DMS114 treated with DMSO at 0.1 percent for 48 hours (cell line): Measurements from ENCODE around the gene USP3.
A peak's percentile ranks its signal among the peaks of the same experiment; 100 is the strongest.

Experiments used
- DNase-seq: peaks from one replicate; lab custom pipeline; 2025; ENCODE audit not compliant: unreplicated experiment; lab: John Stamatoyannopoulos, UW

Gene USP3

DNA sequence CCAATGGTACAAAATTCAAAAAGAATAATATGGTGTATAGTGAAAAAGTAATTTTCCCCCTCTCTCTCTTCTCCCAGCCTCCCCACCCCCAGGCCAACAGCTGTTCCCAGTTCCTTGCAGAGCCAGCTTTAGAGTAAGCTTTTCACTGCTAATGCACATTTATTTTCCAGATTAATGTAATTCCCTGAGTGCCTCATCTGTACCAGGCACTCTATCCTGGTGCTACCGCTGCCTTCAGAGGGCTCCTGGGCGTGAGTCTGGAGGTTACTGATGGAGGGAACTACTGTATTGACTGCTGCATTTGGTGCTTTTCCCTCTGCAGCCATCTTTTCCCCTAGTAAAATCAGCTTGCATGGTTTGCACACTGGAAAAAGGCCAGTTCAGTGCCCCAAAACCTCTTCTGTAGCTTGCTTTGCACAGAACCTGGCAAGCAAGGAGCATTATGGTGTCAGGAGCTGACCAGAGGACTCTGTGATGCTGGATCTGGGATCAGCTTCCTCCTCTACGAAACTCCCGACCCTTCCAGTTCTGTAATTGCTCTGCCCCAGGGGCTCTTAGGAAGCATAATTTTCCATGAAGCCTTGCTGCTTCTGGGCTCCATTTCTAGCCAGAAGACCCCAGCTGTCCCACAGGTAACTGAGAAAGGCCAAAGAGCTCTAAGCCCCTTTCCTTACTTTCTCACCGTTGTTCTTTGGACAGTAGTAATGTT lies 8.5 kb upstream of the USP3 start:
- no peak for DNase-seq

DNA sequence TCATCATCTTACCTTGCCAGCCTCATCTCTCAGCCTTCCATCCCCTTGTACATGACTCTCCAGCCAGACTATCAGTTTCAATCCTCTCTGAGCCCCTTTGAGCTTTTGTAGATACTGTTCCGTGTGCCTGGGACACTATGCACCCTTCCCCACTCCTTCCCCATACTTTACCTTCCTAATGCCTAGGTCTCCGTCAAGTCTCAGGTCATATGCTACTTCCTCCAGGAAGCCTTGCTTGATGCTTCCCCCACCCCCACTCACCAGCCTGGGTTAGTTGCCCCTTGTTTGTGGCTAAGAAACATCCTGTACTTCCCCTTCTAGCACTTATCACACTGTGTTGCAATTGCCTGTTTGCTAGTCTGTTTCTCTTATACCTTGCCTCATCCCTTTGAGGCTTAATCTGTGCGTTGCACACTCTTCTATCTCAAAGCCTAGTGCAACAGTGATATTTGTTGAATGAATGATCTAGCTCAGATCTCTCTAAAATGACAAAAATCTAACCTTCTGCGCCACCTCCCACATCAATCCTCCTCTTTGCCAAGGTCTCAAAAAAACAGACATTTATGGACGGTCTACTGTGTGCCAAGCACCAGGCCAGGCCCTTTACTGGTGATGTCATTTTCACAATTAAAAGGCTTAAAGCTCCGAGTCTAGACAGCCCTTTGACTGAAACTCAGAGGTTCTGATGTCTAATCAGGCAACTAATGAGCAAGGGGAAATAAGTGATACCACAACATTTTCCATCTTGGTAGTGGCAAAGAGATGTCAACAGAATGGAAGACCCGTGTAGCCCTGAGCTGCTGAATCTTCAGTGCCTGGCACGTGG lies 6.5 kb upstream of the USP3 start:
- DNase-seq: no peak

DNA sequence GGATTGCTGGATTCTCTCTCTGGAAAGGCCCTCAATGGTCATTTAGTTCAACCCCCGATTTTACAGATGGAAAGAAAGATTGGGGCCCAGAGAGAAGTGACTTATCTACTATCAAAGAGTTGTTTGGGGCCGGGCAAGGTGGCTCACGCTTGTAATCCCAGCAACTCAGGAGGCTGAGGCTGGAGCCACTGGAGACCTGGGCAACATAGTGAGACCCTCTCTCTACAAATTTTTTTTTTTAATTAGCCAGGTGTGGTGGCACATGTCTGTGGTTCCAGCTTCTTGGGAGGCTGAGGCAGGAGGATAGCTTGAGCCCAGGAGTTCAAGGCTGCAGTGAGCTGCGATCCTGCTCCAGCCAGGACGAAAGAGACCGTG lies 5.2 kb upstream of the USP3 start:
- no peak for DNase-seq

DNA sequence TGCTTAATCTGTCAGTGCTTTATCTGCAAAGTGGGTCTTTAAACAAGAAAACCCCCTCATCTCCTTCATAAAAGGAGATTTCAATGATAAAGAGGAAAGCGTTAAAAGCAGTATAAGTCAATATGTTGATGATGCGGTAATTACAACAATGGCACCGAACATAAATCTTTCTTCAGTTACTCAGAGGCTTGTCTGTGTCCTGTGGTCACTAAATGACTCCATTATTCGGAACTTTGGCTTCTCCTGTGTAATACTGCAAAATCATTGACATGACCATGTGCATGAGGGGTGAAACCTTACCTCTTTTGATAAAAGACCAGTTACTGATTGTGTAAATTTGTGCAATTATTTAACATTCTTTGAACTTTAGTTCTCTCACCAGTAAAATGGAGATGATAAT lies 4.8 kb upstream of the USP3 start:
- DNase-seq: no peak

GRCh38 chr15:63500265-63501250 lies 3.8 kb upstream of the USP3 start:
- DNase-seq: no peak

- DNase-seq: no peak
Measured at GRCh38 chr15:63501256-63502089, 2.9 kb upstream of the USP3 start.

DNA sequence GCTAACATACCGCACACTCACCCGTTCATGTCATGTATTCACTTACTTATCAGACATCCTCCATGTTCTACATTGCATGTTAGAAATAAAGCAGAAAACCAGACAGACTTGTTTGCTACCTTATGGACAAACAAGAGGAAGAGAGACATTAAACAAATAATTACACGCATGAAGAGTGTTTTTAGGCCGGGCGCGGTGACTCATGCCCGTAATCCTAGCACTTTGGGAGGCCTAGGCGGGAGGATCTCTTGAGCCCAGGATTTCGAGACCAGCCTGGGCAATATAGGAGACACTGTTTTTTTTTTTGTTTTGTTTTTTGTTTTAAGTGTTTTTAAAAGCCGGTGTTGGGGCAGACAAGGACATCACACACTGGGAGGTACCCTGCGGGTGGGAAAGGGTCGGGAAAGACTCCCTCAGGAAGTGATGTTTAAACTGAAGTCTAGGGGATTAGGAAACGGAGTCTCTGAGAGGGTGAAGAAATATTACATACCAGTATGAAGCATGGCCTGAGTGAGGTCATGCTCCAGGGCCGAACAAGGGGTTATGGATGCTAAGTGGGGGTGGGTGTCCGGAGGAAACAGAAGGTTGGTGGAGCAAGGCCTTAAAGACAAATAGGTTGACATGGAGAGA lies 2.1 kb upstream of the USP3 start:
- no peak for DNase-seq

DNA sequence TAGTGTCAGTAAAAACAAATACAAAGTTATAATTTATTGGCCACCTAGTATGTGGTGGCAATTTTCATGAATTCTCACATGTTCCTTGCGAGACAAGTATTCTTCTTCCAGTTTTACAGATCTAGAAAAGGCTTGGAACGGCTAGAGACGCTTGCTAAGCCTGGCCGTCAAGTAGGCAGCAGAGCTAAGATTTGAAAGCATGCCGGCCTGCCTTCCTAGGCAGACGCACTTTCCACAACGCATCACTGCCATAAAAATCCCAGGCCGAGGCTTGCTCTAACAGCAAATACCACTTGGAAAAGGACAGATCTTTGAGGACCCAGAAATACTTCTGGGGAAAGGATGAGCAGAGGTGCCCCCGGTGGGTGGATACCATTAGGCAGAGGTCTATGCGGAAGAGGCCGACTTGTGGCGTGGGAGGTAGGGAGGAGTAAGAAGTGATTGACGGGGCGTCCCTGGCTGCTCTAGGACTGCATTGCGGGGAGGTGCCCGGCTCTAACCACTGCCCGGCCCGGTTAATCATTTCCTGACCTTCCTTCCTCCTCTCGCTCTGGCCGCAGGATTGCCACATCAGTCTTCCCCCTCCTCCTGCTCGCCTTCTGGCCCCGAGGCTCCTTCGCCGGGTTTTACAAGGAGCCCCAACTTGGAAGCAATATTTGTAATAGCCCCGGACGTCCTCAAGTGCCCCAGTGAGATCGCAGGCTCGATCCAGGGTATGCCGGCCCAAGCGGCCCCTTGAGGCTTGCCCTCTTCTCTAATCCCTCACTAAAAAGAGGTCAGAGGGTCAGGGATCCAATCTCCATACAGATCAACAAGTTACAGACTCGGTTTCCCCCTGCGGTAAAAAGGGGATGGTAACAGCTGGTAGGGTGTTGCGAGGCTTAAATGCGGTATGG lies 1.3 kb upstream of the USP3 start:
- no peak for DNase-seq

GRCh38 chr15:63503739-63504246 lies 600 bp upstream of the USP3 start:
- DNase-seq: no peak

DNA sequence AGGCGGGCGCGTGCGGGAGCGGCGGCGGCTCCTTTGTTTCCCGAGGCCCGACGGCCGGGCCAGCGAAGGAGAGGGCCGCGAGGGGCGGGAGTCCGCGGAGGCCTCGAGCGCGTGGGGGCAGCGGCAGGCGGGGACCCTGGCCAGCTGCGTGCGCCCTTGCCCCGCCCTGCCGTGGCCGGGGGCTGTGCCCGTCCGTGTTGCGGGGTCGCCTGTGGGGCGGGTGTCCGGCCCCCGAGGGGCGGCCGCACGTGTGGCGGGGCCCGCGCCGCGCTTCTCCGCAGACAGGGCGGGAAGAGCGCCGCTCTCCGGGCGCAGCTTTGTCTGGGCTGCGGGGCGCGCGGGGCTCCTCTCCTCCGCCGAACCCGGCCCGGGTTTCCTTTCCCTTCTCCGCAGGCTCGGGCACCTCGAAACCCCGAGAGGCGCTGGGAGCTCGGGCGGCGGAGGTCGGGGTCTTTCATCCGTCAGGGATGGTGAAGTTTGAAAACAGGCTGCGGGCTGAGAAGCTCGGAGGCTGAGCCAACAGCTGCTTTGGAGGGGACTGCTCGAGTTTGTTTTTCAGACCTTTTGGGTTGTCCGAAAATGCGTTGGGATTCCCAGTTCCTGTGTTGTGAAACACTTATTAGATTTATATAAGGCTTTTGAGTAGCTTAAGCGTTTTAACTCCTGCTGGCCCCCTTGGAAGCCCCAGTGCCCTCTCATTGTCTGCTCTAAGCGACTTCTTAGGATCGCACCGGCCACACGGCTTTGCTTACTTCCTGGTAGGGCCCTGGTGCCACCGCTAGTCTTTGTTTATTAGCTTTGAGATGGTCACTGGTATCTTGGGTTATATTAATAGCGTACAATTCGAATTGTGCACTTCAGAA lies 817 bp downstream of the USP3 start:
- peak; percentile 71 for DNase-seq

- no peak for DNase-seq
Measured at GRCh38 chr15:63505842-63506222, 1.4 kb downstream of the USP3 start.

GRCh38 chr15:63506537-63507035 lies 2.2 kb downstream of the USP3 start:
- no peak for DNase-seq

DNA sequence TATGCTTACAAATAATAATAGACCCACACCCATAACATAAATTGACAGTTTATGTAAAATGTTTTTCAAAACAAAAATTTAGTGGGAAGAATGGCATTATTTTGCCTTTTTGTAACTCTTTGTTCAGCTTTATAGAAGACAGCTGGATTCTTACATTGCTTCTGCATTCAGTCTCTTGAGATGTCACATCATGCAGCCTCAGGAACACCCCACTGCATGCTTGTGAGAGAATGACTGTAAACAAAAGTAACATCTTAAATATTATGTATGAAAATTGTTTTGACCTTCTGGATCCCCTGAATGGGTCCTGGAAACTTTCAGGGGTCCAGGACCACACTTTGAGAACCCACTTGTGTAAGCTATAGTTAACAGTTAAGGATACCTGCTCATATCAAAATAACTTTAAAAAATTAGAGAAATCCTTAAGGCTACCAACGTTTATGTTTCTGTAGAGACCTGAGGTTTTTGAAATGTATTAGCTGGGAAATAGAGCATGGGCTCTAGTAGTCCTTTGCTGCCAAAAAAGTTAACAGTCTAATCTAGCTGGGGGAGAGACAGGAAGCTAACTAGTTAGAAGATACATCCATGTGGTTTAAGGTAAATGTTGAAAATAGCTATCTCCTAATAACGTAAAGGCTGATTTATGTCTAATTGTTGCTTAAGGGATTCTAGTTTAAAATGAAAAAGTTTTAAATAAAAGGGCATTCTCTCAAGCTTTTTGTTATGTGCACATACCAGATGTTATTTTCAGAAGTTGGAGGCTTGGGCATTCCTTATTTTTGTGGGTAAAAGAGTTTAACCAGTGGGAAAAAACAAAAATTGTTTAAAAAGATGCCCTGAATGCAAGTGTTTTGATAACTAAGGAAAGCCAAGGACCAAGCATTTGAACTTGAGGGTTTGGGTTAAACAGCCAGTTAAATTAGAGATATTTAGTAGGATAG lies 3.8 kb downstream of the USP3 start:
- no peak for DNase-seq

- no peak for DNase-seq
Measured at GRCh38 chr15:63509056-63509954, 4.9 kb downstream of the USP3 start.
